Measurements from ENCODE around the gene ACKR2.
A peak's percentile ranks its signal among the peaks of the same experiment; 100 is the strongest.

Gene ACKR2

GRCh38 chr3:42815826-42816225 lies 6.6 kb downstream of the ACKR2 start:
- Histone ChIP-seq H3K4me3 (ENCODE audit: low read depth, low read length) (no peak overlapping the region), H3K36me3 (ENCODE audit: control insufficient read depth in 2 of 2, insufficient read depth in 1 of 2, low read length in 2 of 2) (no peaks in the 10 kb centered on the region), H3K4me1 (ENCODE audit: control insufficient read depth, insufficient read depth, low read length) (peaks cover 4% of the 10 kb centered on the region; the same call in 1 of the 2 replicates), H3K27ac (ENCODE audit: extremely low read depth, low read depth, low read length) (no peak overlapping the region), H3K9me3 (ENCODE audit: control insufficient read depth, insufficient read depth, low read depth, low read length) (no peaks in the 10 kb centered on the region)
- CTCF ChIA-PET = interaction anchor here (0.6 to 0.8 kb wide), 3 partner anchors 16 to 30 kb away, joined by 3 read pairs; no protein-coding TSS in a partner anchor
- POLR2A ChIA-PET = interaction anchor here (0.7 to 1.1 kb wide), 2 partner anchors 11 kb away, joined by 3 to 9 read pairs; partner anchors contain the start of gene HIGD1A
- TF ChIP-seq ZNF354C (tag by site-specific recombination; IDR thresholded peaks at IDR 0.05; ENCODE audit: borderline replicate concordance, low read depth) = no peak
- no peak for TF ChIP-seq ZNF366 (tag by site-specific recombination; conservative IDR thresholded peaks at IDR 0.05)
- TF ChIP-seq ZNF777 (tag by site-specific recombination; IDR thresholded peaks at IDR 0.05; ENCODE audit: borderline replicate concordance) = no peak
- TF ChIP-seq, protein P1, sequence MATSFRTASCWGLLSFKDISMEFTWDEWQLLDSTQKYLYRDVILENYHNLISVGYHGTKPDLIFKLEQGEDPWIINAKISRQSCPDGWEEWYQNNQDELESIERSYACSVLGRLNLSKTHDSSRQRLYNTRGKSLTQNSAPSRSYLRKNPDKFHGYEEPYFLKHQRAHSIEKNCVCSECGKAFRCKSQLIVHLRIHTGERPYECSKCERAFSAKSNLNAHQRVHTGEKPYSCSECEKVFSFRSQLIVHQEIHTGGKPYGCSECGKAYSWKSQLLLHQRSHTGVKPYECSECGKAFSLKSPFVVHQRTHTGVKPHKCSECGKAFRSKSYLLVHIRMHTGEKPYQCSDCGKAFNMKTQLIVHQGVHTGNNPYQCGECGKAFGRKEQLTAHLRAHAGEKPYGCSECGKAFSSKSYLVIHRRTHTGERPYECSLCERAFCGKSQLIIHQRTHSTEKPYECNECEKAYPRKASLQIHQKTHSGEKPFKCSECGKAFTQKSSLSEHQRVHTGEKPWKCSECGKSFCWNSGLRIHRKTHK (tag by site-specific recombination; IDR thresholded peaks at IDR 0.05) = no peak
- TF ChIP-seq ZNF146 (tag by site-specific recombination; IDR thresholded peaks at IDR 0.05) = no peak
- TF ChIP-seq ZNF785 (tag by site-specific recombination; IDR thresholded peaks at IDR 0.05) = no peak
- TF ChIP-seq, protein P2, sequence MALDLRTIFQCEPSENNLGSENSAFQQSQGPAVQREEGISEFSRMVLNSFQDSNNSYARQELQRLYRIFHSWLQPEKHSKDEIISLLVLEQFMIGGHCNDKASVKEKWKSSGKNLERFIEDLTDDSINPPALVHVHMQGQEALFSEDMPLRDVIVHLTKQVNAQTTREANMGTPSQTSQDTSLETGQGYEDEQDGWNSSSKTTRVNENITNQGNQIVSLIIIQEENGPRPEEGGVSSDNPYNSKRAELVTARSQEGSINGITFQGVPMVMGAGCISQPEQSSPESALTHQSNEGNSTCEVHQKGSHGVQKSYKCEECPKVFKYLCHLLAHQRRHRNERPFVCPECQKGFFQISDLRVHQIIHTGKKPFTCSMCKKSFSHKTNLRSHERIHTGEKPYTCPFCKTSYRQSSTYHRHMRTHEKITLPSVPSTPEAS (tag by site-specific recombination; IDR thresholded peaks at IDR 0.05) = peak; percentile 81
- TF ChIP-seq ZBTB26 (tag by site-specific recombination; optimal IDR thresholded peaks at IDR 0.05) = no peak
- no peak for TF ChIP-seq ZFP41 (tag by site-specific recombination; IDR thresholded peaks at IDR 0.05; ENCODE audit: borderline replicate concordance)
- TF ChIP-seq ZNF514 (tag by site-specific recombination; IDR thresholded peaks at IDR 0.05) = no peak
- no peak for TF ChIP-seq ZNF2 (tag by site-specific recombination; IDR thresholded peaks at IDR 0.05)
- TF ChIP-seq GLIS2 (tag by site-specific recombination; IDR thresholded peaks at IDR 0.05) = no peak
- TF ChIP-seq ZNF664 (tag by site-specific recombination; IDR thresholded peaks at IDR 0.05) = peak; percentile 73
- no peak for TF ChIP-seq ZNF596 (tag by site-specific recombination; IDR thresholded peaks at IDR 0.05)
- TF ChIP-seq ZNF654 (tag by site-specific recombination; IDR thresholded peaks at IDR 0.05; ENCODE audit: low read depth) = no peak
- TF ChIP-seq ZNF112 (tag by site-specific recombination; IDR thresholded peaks at IDR 0.05) = no peak
- no peak for TF ChIP-seq ZNF571 (tag by site-specific recombination; IDR thresholded peaks at IDR 0.05)
- no peak for TF ChIP-seq ZNF510 (tag by site-specific recombination; IDR thresholded peaks at IDR 0.05; ENCODE audit: insufficient replicate concordance)
- no peak for TF ChIP-seq KLF16 (tag by site-specific recombination; IDR thresholded peaks at IDR 0.05)
- TF ChIP-seq PRDM1 (tag by site-specific recombination; IDR thresholded peaks at IDR 0.05) = 0 out of 2 replicates have a peak, but pooled peaks have one; percentile 48
- no peak for TF ChIP-seq KLF7 (tag by site-specific recombination; IDR thresholded peaks at IDR 0.05; ENCODE audit: borderline replicate concordance)
- TF ChIP-seq FEZF1 (tag by site-specific recombination; IDR thresholded peaks at IDR 0.05) = no peak
- no peak for TF ChIP-seq MEIS1 (CRISPR knock-in tag; IDR thresholded peaks at IDR 0.05; ENCODE audit: borderline replicate concordance)
- no peak for TF ChIP-seq ZNF426 (tag by site-specific recombination; IDR thresholded peaks at IDR 0.05)
- TF ChIP-seq ZNF48 (tag by site-specific recombination; IDR thresholded peaks at IDR 0.05) = no peak
- TF ChIP-seq YY1 (tag by site-specific recombination; IDR thresholded peaks at IDR 0.05) = no peak
- no peak for TF ChIP-seq GFI1B (tag by site-specific recombination; IDR thresholded peaks at IDR 0.05)
- no peak for TF ChIP-seq SALL2 (tag by site-specific recombination; IDR thresholded peaks at IDR 0.05; ENCODE audit: borderline replicate concordance)
- TF ChIP-seq TSHZ1 (tag by site-specific recombination; IDR thresholded peaks at IDR 0.05; ENCODE audit: borderline replicate concordance) = no peak
- no peak for TF ChIP-seq ZNF677 (tag by site-specific recombination; IDR thresholded peaks at IDR 0.05)
- no peak for TF ChIP-seq ZNF600 (tag by site-specific recombination; IDR thresholded peaks at IDR 0.05)
- peak; percentile 82 for TF ChIP-seq SP7 (tag by site-specific recombination; IDR thresholded peaks at IDR 0.05)
- 0 out of 2 replicates have a peak, but pooled peaks have one; percentile 29 for TF ChIP-seq OSR2 (tag by site-specific recombination; IDR thresholded peaks at IDR 0.05)
- no peak for TF ChIP-seq ZNF623 (tag by site-specific recombination; IDR thresholded peaks at IDR 0.05)

Measured in HEK293 (cell line).